ENCODE results near the gene LIMS1. TPM values are rescaled to one million over a fixed set of nuclear protein-coding genes. Genes with fewer than 3 reads are reported as not detected.
A peak's percentile ranks its signal among the peaks of the same experiment; 100 is the strongest.

Gene LIMS1
- total and polyA plus RNA-seq, 2 donors (not counting 3 experiments of a cell fraction or from before 2014, with no cell fraction given) = 153 to 229 TPM

DNA sequence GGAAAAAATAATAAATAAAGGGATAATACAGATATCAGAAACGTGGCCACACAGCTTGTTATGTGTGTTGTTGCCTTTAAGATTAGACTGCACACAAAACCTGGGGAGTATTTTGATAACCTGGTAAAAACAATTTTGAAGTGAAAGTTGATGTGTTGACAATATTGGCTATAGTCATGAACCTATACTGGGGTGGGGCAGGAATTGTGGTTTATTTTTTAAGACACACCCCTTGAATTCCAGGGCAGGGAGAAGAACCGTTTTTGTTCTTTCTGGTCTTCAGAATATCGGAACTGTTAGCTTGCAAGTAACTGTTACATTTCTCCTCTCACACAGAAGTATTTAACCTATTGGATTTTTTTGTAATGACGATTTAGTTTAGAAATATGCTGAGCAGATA lies 80.4 kb downstream of the LIMS1 start:
- TF ChIP-seq, protein P1, sequence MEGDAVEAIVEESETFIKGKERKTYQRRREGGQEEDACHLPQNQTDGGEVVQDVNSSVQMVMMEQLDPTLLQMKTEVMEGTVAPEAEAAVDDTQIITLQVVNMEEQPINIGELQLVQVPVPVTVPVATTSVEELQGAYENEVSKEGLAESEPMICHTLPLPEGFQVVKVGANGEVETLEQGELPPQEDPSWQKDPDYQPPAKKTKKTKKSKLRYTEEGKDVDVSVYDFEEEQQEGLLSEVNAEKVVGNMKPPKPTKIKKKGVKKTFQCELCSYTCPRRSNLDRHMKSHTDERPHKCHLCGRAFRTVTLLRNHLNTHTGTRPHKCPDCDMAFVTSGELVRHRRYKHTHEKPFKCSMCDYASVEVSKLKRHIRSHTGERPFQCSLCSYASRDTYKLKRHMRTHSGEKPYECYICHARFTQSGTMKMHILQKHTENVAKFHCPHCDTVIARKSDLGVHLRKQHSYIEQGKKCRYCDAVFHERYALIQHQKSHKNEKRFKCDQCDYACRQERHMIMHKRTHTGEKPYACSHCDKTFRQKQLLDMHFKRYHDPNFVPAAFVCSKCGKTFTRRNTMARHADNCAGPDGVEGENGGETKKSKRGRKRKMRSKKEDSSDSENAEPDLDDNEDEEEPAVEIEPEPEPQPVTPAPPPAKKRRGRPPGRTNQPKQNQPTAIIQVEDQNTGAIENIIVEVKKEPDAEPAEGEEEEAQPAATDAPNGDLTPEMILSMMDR (IDR thresholded peaks at IDR 0.05; ENCODE audit: extremely low read depth in 1 of 2, insufficient read depth in 1 of 2, low read depth in 1 of 2, low read length in 2 of 2) = no peak
- no peak for TF ChIP-seq POLR2AphosphoS5 (IDR thresholded peaks at IDR 0.05; ENCODE audit: insufficient read depth, low read depth, low read length)
- TF ChIP-seq MYC (IDR thresholded peaks at IDR 0.05; ENCODE audit: low read depth, low read length) = no peak
- no peak for TF ChIP-seq GATA2 (IDR thresholded peaks at IDR 0.05; ENCODE audit: insufficient read depth, insufficient read length, low read depth, low read length)
- H3K27ac ChIP-seq (ENCODE audit: insufficient read depth, low read depth, low read length) = no peak overlapping the region
- no peak for DNase-seq (ENCODE audit: low read depth, low spot score)
- no peaks in the 10 kb centered on the region for H3K9me1 ChIP-seq (replicated peaks; ENCODE audit: control insufficient read depth, extremely low read depth, insufficient read depth, low read length)
- H3K9ac ChIP-seq (replicated peaks; ENCODE audit: extremely low read depth, insufficient read depth, low read length) = no peak overlapping the region
- H3K36me3 ChIP-seq (ENCODE audit: control insufficient read depth in 2 of 2, extremely low read depth in 1 of 2, insufficient read depth in 2 of 2, low read length in 2 of 2) = no peaks in the 10 kb centered on the region
- peak; percentile 57 for FAIRE-seq
- H2AFZ ChIP-seq (ENCODE audit: low read depth, low read length) = no peak overlapping the region
- H3K27me3 ChIP-seq (ENCODE audit: control insufficient read depth in 2 of 2, insufficient read depth in 2 of 2, low read length in 2 of 2) = no peaks in the 10 kb centered on the region
- H3K4me1 ChIP-seq (ENCODE audit: control insufficient read depth, extremely low read depth, insufficient read depth, low read length) = peaks cover 45% of the 10 kb centered on the region
- no TSS peak for BruUV-seq (replicated peaks)
- H3K79me2 ChIP-seq (ENCODE audit: control insufficient read depth, insufficient read depth, low read length) = peaks cover 40% of the 10 kb centered on the region
- ChIA-PET POLR2A (interaction anchor here (3.1 kb wide), 1 partner anchor 22 kb away, joined by 12 read pairs; no protein-coding TSS in a partner anchor), CTCF (interaction anchor here (1.5 to 10.3 kb wide), 2 partner anchors 19 to 22 kb away, joined by 6 to 166 read pairs; no protein-coding TSS in a partner anchor)
- H3K9me3 ChIP-seq (replicated peaks; ENCODE audit: control insufficient read depth, insufficient read depth, low read length) = no peaks in the 10 kb centered on the region
- H3K4me3 ChIP-seq (replicated peaks in 1 of 3; ENCODE audit: insufficient read depth in 1 of 3, low read depth in 1 of 3, low read length in 3 of 3) = no peak overlapping the region
- no peaks in the 10 kb centered on the region for H4K20me1 ChIP-seq (replicated peaks; ENCODE audit: control insufficient read depth, extremely low read depth, insufficient read depth, low read length)
- intact Hi-C loops (cut with micrococcal nuclease) = no loop called here
- H3K4me2 ChIP-seq (ENCODE audit: insufficient read depth, low read length) = no peak overlapping the region
- dilution Hi-C loops (cut with MboI; ENCODE audit: extremely low pct_ligation_motif_present, low sequenced_read_pairs) = no loop called here

DNA sequence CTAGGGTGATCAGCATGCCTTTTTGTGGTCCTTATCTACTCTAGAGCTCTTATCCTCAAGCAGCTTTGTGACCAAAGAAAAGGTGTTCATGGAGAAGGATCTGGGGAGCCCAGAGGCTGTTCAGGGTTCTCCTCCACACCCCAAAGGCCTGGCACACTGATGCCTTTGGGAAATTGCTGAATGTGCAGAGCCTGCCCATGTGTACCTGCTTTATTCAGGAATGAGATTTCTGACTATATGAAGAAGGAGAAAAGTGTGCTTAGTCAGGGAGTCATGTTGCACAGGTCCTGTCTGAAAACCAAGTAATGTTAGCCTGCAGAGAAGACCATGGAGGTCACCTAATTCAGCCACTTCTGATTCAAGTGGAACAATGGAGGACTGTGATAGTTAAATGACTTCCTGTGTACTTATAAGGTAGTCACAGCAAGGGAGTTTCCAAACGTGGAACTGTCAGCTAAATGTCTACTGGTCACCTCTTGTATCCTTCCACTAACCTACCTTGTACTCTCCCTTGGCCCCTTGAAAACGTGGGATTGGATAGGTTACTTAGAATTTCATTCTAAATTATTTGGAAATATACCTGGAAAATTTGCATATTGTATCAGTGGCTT lies 81.3 kb downstream of the LIMS1 start:
- DNase-seq (ENCODE audit: low read depth, low spot score) (no peak), FAIRE-seq (peak; percentile 74)
- Histone ChIP-seq H3K9me1 (replicated peaks; ENCODE audit: control insufficient read depth, extremely low read depth, insufficient read depth, low read length) (no peaks in the 10 kb centered on the region), H3K9me3 (replicated peaks; ENCODE audit: control insufficient read depth, insufficient read depth, low read length) (no peaks in the 10 kb centered on the region), H3K4me1 (ENCODE audit: control insufficient read depth, extremely low read depth, insufficient read depth, low read length) (peaks cover 53% of the 10 kb centered on the region), H4K20me1 (replicated peaks; ENCODE audit: control insufficient read depth, extremely low read depth, insufficient read depth, low read length) (no peaks in the 10 kb centered on the region), H3K4me3 (replicated peaks in 1 of 3; ENCODE audit: insufficient read depth in 1 of 3, low read depth in 1 of 3, low read length in 3 of 3) (no peak overlapping the region), H3K36me3 (ENCODE audit: control insufficient read depth in 2 of 2, extremely low read depth in 1 of 2, insufficient read depth in 2 of 2, low read length in 2 of 2) (no peaks in the 10 kb centered on the region), H3K79me2 (ENCODE audit: control insufficient read depth, insufficient read depth, low read length) (peaks cover 44% of the 10 kb centered on the region), H3K27me3 (ENCODE audit: control insufficient read depth in 2 of 2, insufficient read depth in 2 of 2, low read length in 2 of 2) (no peaks in the 10 kb centered on the region), H3K4me2 (ENCODE audit: insufficient read depth, low read length) (no peak overlapping the region), H3K9ac (replicated peaks; ENCODE audit: extremely low read depth, insufficient read depth, low read length) (no peak overlapping the region), H3K27ac (ENCODE audit: insufficient read depth, low read depth, low read length) (no peak overlapping the region), H2AFZ (ENCODE audit: low read depth, low read length) (no peak overlapping the region)
- intact Hi-C loops (cut with micrococcal nuclease) (no loop called here), dilution Hi-C loops (cut with MboI; ENCODE audit: extremely low pct_ligation_motif_present, low sequenced_read_pairs) (no loop called here)
- BruUV-seq (replicated peaks) = no TSS peak
- POLR2A ChIA-PET = interaction anchor here (3.1 kb wide), 1 partner anchor 21 kb away, joined by 12 read pairs; no protein-coding TSS in a partner anchor
- CTCF ChIA-PET = interaction anchor here (1.5 to 10.3 kb wide), 5 partner anchors 13 to 989 kb away, joined by 3 to 166 read pairs (median 9); no protein-coding TSS in a partner anchor
- TF ChIP-seq, protein P2, sequence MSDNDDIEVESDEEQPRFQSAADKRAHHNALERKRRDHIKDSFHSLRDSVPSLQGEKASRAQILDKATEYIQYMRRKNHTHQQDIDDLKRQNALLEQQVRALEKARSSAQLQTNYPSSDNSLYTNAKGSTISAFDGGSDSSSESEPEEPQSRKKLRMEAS (IDR thresholded peaks at IDR 0.05; ENCODE audit: insufficient read depth, insufficient read length) = no peak
- TF ChIP-seq FOS (IDR thresholded peaks at IDR 0.05; ENCODE audit: borderline replicate concordance, insufficient read depth, low read length) (no peak), POLR2A (IDR thresholded peaks at IDR 0.05; ENCODE audit: low read depth, low read length) (no peak), JUN (IDR thresholded peaks at IDR 0.05; ENCODE audit: borderline replicate concordance, insufficient read depth, insufficient read length, low read depth) (no peak), GATA2 (IDR thresholded peaks at IDR 0.05; ENCODE audit: insufficient read depth, insufficient read length, low read depth, low read length) (no peak), POLR2AphosphoS5 (IDR thresholded peaks at IDR 0.05; ENCODE audit: insufficient read depth, low read depth, low read length) (no peak), EZH2 (IDR thresholded peaks at IDR 0.05; ENCODE audit: borderline replicate concordance, low read depth, low read length, severe bottlenecking) (no peak), MYC (IDR thresholded peaks at IDR 0.05; ENCODE audit: low read depth, low read length) (no peak)
- TF ChIP-seq, protein P1 (IDR thresholded peaks at IDR 0.05; ENCODE audit: extremely low read depth in 1 of 2, insufficient read depth in 1 of 2, low read depth in 1 of 2, low read length in 2 of 2) = no peak

Data from endothelial cell of umbilical vein (primary cell).